Fibroblast of mammary gland (primary cell): ENCODE measurements around the gene NKX2-2.
A peak's percentile ranks its signal among the peaks of the same experiment; 100 is the strongest.

Experiments used
- DNase-seq: peaks from one replicate; pipeline ENCODE4 v3.0.0-alpha.2; 2010; ENCODE audit warnings: low read depth
- H3K4me3 ChIP-seq: 2 replicates; pipeline ENCODE4 v1.5.1; 2011; ENCODE audit warnings: low read depth, mild to moderate bottlenecking, low read length, moderate library complexity; ENCODE audit not compliant: control insufficient read depth
- CTCF ChIP-seq: conservative IDR thresholded peaks from 2 replicates; pipeline ENCODE4 v1.5.1; 2011; ENCODE audit warnings: low read depth, low read length, inconsistent platforms; ENCODE audit not compliant: control insufficient read depth, insufficient read depth

The NKX2-2 gene

GRCh38 chr20:21505161-21505809 is 8.6 kb downstream of the NKX2-2 start:
- peak overlapping the region; percentile 37 for H3K4me3 ChIP-seq
- peak; percentile 56 for DNase-seq
- TF ChIP-seq CTCF, result peak; percentile 81

- TF ChIP-seq CTCF, result no peak
- DNase-seq, result no peak
- no peak overlapping the region for H3K4me3 ChIP-seq
Measured at GRCh38 chr20:21504323-21504722, 9.5 kb downstream of the NKX2-2 start.

- no peak for TF ChIP-seq CTCF
- no peak overlapping the region for H3K4me3 ChIP-seq
- peak; percentile 40 for DNase-seq
Measured at GRCh38 chr20:21503345-21503744, 10.5 kb downstream of the NKX2-2 start.

GRCh38 chr20:21501184-21501583 is 12.7 kb downstream of the NKX2-2 start:
- no peak overlapping the region for H3K4me3 ChIP-seq
- DNase-seq, result no peak
- no peak for TF ChIP-seq CTCF

GRCh38 chr20:21500599-21500998 is 13.3 kb downstream of the NKX2-2 start:
- no peak for DNase-seq
- H3K4me3 ChIP-seq, result no peak overlapping the region
- no peak for TF ChIP-seq CTCF

GRCh38 chr20:21499641-21500040 is 14.2 kb downstream of the NKX2-2 start:
- no peak overlapping the region for H3K4me3 ChIP-seq
- no peak for DNase-seq
- TF ChIP-seq CTCF, result no peak

GRCh38 chr20:21498635-21499034 is 15.2 kb downstream of the NKX2-2 start:
- no peak for TF ChIP-seq CTCF
- no peak for DNase-seq
- H3K4me3 ChIP-seq, result no peak overlapping the region
